Testis (tissue), 2 donors: Measurements from ENCODE around the gene ARHGAP30.
"Not testable (repeated sequence)": the region's sequence is repeated elsewhere in the genome, so short reads cannot be mapped to it uniquely, and the experiment has no call there.

Source experiments
- POLR2A ChIP-seq: fragments of 450-650 bp; IDR thresholded peaks from one replicate; pipeline ENCODE4 v1.6.1; 2017; ENCODE audit warnings: antibody characterized with exemption, mild to moderate bottlenecking, moderate library complexity
- TF ChIP-seq, protein P1 (sequence below), 3 experiments: fragments of 450-650 bp in 2 of 3; fragments of 200-600 bp in 1 of 3; sonication (generic) in 1 of 3; IDR thresholded peaks; one replicate each; pipeline ENCODE4 v1.5.1; 2016 to 2019; ENCODE audit warnings: antibody characterized with exemption in 3 of 3, mild to moderate bottlenecking in 2 of 3, moderate library complexity in 1 of 3

DNA sequence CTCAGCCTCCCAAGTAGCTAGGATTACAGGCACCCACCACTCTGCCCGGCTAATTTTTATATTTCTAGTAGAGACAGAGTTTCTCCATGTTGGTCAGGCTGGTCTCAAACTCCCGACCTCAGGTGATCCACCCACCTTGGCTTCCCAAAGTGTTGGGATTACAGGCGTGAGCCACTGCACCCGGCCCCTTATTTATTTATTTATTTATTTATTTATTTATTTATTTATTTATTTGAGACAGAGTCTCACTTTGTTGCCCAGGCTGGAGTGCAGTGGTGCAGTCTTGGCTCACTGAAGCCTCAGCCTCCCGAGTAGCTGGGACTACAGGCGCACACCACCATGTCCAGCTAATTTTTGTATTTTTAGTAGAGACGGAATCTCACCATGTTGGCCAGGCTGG is 4.0 kb downstream of the ARHGAP30 start:
- not testable (repeated sequence) for TF ChIP-seq POLR2A
- TF ChIP-seq, protein P1, sequence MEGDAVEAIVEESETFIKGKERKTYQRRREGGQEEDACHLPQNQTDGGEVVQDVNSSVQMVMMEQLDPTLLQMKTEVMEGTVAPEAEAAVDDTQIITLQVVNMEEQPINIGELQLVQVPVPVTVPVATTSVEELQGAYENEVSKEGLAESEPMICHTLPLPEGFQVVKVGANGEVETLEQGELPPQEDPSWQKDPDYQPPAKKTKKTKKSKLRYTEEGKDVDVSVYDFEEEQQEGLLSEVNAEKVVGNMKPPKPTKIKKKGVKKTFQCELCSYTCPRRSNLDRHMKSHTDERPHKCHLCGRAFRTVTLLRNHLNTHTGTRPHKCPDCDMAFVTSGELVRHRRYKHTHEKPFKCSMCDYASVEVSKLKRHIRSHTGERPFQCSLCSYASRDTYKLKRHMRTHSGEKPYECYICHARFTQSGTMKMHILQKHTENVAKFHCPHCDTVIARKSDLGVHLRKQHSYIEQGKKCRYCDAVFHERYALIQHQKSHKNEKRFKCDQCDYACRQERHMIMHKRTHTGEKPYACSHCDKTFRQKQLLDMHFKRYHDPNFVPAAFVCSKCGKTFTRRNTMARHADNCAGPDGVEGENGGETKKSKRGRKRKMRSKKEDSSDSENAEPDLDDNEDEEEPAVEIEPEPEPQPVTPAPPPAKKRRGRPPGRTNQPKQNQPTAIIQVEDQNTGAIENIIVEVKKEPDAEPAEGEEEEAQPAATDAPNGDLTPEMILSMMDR (IDR thresholded peaks at IDR 0.05), result not testable (repeated sequence)
